ENCODE data around the gene EMP2.

The EMP2 gene

GRCh38 chr16:10558746-10559641 lies 21.4 kb downstream of the EMP2 start:
- no peak for TF ChIP-seq ZNF274 (IDR thresholded peaks at IDR 0.05; ENCODE audit: low read depth, low read length)
- H3K4me3 ChIP-seq (ENCODE audit: low read length), result no peak overlapping the region

DNA sequence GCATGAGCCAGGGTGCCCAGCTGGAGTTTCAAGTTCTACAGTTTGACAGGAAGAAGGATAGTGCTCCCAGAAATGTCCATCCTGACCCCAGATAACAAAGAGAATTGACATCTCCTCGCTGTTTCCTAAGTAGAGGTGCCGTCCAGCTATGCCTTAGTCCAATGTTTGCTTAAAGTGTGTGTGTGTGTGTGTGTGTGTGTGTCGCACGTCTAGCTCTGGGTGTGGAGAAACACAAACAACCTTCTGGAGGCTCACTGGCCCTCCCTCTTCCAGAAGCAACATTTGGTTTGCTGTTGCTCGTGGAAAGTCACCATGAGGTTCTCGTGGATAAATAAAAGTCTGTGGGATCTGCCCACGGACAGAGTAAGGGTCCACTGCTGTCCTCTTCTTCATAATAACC lies 22.1 kb downstream of the EMP2 start:
- H3K4me3 ChIP-seq (ENCODE audit: low read length), result no peak overlapping the region
- TF ChIP-seq ZNF274 (IDR thresholded peaks at IDR 0.05; ENCODE audit: low read depth, low read length), result no peak

DNA sequence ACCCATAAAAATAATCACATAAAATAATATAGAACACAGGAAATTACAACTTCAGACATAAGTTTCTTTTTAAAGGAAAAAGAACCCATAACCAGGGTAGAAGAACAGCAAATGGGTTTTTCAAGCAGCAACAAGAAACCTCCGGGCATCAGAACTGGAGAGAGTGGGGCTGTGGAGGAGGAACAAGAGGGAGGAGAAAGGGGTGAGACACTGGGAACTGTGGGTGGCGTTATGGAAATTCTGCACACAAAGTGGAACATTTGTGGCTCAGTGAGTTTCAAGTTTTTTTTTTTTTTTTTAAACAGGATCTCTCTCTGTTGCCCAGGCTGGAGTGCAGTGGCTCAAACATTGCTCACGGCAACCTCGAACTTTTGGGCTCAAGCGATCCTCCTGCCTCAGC lies 22.6 kb downstream of the EMP2 start:
- no peak for TF ChIP-seq ZNF274 (IDR thresholded peaks at IDR 0.05; ENCODE audit: low read depth, low read length)
- H3K4me3 ChIP-seq (ENCODE audit: low read length), result no peak overlapping the region

DNA sequence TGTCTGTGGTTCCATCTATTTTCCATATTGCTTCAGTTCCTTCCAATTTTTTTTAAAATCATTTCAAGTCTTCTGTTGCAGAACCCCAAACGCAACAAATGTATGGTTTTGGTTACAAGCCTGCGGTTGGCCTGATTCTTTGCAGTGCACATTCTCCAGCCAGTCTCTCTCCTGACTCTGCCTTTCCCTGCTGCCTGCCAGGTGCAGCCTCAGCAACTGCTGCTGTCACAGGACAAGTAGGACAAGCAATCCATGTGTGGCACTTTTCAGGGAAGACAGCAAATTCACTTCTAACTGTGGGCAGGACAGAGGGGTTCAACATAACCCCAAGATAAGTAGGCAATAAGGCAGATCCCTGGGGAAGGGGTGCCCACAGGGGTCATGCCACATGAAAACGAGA lies 24.2 kb downstream of the EMP2 start:
- no peak overlapping the region for H3K4me3 ChIP-seq (ENCODE audit: low read length)
- TF ChIP-seq ZNF274 (IDR thresholded peaks at IDR 0.05; ENCODE audit: low read depth, low read length), result no peak

- no peak for TF ChIP-seq ZNF274 (IDR thresholded peaks at IDR 0.05; ENCODE audit: low read depth, low read length)
- no peak overlapping the region for H3K4me3 ChIP-seq (ENCODE audit: low read length)
Measured at GRCh38 chr16:10554569-10554968, 25.8 kb downstream of the EMP2 start.

DNA sequence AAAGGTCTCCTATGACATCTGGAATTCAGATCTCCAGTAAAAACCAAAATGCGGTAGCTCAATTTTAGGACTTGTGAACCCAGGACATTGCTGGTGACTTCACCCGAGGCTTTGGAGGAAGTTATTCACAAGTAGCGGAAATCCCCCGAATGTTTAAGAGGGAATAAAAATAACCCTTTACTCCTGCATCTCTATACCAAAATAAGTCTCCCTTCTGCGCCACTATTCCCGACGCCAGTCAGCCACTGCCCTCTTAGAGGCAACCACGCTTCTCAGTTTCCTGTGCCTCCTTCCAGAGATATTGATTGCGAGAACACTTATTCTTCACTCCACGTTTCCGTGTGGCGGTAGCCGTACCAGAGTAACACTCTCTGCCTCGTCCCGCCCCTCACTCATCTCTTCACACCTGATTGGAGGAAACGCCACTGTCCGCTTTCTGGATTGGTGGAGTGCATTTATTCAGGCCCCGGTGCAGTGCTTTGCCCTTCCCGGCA lies 27.4 kb downstream of the EMP2 start:
- no peak for TF ChIP-seq ZNF274 (IDR thresholded peaks at IDR 0.05; ENCODE audit: low read depth, low read length)
- H3K4me3 ChIP-seq (ENCODE audit: low read length), result peak overlapping the region; percentile 43; the same call in 1 of the 2 replicates

- no peak overlapping the region for H3K4me3 ChIP-seq (ENCODE audit: low read length)
- TF ChIP-seq ZNF274 (IDR thresholded peaks at IDR 0.05; ENCODE audit: low read depth, low read length), result no peak
Measured at GRCh38 chr16:10552281-10552680, 28.1 kb downstream of the EMP2 start.

- H3K4me3 ChIP-seq (ENCODE audit: low read length), result no peak overlapping the region
- TF ChIP-seq ZNF274 (IDR thresholded peaks at IDR 0.05; ENCODE audit: low read depth, low read length), result no peak
Measured at GRCh38 chr16:10551881-10552280, 28.5 kb downstream of the EMP2 start.

DNA sequence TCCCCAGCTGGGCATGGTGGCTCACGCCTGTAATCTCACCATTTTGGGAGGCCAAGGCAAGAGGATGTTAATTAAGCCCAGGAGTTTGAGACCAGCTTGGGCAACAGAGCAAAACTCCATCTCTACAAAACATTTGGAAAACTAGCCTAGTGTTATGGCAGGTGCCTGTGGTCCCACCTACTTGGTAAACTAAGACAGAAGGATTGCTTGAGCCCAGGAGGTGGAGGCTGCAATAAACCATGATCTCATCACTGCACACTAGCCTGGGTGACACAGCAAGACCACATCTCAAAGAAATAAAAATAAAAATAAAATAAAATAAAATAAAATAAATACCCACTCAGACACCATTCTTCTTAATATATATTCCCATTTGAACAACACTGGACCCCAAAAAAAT lies 32.0 kb downstream of the EMP2 start:
- TF ChIP-seq ZNF274 (IDR thresholded peaks at IDR 0.05; ENCODE audit: low read depth, low read length), result no peak

DNA sequence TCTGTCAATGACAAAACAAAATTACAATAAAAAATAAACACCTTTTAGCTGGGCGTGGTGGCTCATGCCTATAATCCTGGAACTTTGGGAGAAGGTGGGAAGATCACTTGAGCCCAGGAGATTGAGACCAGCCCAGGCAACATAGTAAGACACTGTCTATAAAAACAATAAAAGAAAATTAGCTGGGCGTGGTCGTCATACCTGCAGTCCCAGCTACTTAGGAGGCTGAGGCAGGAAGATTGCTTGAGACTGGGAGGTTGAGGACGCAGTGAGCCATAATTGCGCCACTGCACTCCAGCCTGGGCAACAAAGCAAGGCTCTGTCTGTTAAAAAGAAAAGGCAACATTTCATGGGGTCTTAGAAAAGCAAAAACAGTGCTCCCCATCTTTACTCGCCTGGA lies 32.7 kb downstream of the EMP2 start:
- TF ChIP-seq ZNF274 (IDR thresholded peaks at IDR 0.05; ENCODE audit: low read depth, low read length), result no peak
- no peak overlapping the region for H3K4me3 ChIP-seq (ENCODE audit: low read length)

More for the DNA sequence above, 32.0 kb downstream of the EMP2 start:
- H3K4me3 ChIP-seq (ENCODE audit: low read length), result no peak overlapping the region

DNA sequence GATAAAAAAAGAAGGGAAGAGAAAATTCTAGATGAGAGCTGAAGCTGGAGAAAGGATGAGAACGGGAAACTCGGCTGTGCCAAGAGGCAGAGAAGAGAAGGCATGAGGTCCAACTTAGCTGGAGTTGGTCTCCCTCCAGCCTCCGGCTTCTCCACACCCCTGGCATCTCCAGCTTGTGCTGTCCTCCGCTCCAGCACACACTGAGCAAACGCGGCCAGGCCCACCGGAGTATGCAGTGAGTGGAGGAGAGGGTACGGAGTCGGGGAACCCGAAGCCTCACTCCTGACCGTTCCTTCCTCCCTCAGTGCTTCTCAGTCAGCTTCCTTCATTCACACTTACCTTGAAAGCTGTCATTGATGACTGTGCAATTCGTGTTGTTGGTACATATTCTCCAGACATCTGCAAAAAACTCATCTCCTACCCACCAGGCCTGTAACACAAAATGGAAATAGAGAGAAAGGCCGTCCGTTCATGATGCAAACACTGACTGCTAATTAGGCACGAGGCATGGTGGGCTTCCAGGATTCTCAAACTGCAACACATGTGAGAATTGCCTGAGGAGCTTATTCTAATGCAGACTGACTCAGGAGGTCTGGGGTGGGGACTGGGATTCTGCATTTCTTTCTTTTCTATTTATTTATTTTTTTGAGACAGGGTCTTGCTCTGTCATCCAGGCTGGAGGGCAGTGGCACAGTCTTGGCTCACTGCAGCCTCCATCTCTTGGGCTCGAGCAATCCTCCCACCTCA lies 37.0 kb downstream of the EMP2 start:
- no peak overlapping the region for H3K4me3 ChIP-seq (ENCODE audit: low read length)
- TF ChIP-seq ZNF274 (IDR thresholded peaks at IDR 0.05; ENCODE audit: low read depth, low read length), result no peak

GRCh38 chr16:10541366-10541765 lies 39.0 kb downstream of the EMP2 start:
- no peak overlapping the region for H3K4me3 ChIP-seq (ENCODE audit: low read length)

GRCh38 chr16:10539793-10540192 lies 40.6 kb downstream of the EMP2 start:
- TF ChIP-seq ZNF274 (IDR thresholded peaks at IDR 0.05; ENCODE audit: low read depth, low read length), result no peak

More at GRCh38 chr16:10541366-10541765, 39.0 kb downstream of the EMP2 start:
- no peak for TF ChIP-seq ZNF274 (IDR thresholded peaks at IDR 0.05; ENCODE audit: low read depth, low read length)

DNA sequence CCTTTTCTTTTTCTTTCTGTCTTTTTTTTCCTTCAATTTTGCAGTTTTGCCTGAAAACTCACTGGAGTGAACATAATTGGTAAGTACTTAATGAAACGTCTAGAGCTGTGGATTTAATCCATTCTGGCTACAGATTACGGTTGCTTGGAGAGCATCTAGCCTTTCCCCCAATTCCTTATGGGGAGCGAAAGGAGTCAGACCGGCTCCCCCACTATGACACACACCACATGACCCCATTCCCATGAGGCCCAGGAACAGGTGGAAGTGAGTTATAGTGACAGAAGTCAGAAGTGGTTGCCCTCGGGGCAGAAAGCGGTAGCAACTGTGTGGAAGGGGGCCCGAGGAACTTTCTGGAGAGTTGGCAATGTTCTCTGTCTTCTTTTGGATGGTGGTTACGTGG lies 41.2 kb downstream of the EMP2 start:
- H3K4me3 ChIP-seq (ENCODE audit: low read length), result no peak overlapping the region
- TF ChIP-seq ZNF274 (IDR thresholded peaks at IDR 0.05; ENCODE audit: low read depth, low read length), result no peak

More at GRCh38 chr16:10539793-10540192, 40.6 kb downstream of the EMP2 start:
- H3K4me3 ChIP-seq (ENCODE audit: low read length), result no peak overlapping the region

DNA sequence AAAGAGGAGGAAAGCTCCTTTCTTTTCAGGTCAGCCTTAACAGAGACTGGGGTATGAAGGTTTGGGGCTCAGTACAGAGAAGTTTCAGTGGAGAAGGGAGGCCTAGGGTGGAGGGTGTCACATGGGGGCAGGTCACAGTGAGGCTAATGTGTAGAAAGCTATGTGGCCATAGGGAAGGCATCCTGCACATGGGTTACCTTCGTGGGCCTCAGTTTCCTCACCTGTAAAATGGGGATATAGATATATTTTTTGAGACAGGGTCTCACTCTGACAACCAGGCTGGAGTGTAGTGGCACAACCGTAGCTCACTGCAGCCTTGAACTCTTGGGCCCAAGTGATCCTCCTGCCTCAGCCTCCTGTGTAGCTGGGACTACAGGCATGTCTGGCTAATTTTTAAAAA lies 41.8 kb downstream of the EMP2 start:
- no peak overlapping the region for H3K4me3 ChIP-seq (ENCODE audit: low read length)
- no peak for TF ChIP-seq ZNF274 (IDR thresholded peaks at IDR 0.05; ENCODE audit: low read depth, low read length)
